GM18511 (cell line): Measurements from ENCODE around the gene MISP3.
"Not testable (repeated sequence)": the region's sequence is repeated elsewhere in the genome, so short reads cannot be mapped to it uniquely, and the experiment has no call there.

Source experiments
- ATAC-seq: cut with Tn5 transposase; IDR thresholded peaks from one replicate; pipeline ENCODE4 v1.9.1; 2021; ENCODE audit warnings: mild to moderate bottlenecking, moderate library complexity; ENCODE audit not compliant: unreplicated experiment

The MISP3 gene

DNA sequence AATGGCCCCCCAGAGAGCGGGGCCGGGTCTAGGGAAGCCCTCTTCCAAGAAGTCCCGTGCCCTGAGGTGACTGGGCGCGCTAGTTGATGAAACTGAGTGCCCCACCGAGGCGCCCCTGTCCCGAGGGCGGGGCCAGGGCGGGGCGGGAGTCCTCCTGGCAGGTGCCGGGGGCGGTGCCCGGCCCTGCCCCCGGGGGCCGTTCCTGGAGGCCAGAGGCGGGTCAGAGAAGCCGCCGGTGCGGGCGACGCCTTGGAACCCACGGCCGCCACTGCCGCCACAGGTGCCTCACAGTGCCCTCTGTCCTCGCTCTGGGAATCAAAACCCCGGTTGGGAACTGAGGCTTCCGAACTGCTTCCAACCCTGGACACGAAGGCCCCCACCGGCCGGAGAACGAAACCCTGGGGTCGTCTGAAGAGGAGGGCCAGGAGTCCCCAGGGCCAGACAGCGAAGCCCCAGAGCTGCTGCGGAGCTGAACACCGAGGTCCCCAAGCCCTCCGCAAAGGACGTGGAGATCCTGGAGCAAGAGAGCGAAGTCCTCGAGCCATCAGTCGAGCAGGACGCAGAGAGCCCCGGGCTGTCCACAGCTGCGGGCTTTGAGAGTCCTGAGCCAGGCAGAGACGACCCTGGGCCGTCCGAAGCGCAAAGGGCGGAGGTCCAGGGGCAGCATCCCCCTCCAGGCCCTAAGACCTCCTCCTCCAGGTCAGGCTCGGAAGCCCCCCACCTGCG lies at the start of gene MISP3:
MISP3 (plus strand) TSS at position 252 of the 726 bp plus-strand sequence. CDS start 524 bp downstream, outside the sequence.
- ATAC-seq: peak; percentile 5

DNA sequence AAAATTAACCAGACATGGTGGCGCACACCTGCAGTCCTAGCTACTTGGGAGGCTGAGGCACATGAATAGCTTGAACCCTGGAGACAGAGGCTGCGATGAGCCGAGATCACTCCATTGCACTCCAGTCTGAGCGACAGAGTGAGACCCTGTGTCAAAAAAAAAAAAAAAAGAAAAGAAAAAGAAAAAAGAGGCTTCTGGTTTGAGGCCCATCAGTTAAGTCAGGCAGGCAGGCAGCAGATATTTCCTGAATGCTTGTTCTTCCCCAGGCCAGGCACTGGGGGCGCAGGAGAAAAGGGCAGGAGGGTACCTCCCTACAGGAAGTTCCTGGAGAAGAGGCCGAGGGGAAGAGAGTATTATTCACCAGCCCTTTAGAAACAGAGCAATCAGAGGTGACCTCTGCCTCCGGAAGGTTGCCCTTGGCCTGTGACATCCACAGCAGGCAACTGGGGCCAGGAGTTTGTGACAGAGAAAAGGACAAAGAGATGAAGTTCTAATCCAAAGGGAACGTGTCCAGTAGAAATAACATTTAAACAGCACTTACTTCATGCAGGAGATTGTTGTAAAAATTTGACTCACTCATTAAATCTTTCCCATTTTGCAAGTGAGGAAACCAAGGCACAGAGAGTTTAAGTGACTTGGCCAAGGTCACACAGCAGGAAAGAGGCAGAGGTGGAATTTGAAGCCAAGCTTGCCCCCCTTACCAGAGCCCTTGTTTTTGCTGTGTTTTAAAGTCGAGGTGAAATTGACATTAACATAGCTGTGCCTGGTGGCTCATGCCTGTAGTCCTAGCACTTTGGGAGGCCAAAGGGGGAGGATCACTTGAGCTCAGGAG lies 49.0 kb upstream of the MISP3 start:
- no peak for ATAC-seq

DNA sequence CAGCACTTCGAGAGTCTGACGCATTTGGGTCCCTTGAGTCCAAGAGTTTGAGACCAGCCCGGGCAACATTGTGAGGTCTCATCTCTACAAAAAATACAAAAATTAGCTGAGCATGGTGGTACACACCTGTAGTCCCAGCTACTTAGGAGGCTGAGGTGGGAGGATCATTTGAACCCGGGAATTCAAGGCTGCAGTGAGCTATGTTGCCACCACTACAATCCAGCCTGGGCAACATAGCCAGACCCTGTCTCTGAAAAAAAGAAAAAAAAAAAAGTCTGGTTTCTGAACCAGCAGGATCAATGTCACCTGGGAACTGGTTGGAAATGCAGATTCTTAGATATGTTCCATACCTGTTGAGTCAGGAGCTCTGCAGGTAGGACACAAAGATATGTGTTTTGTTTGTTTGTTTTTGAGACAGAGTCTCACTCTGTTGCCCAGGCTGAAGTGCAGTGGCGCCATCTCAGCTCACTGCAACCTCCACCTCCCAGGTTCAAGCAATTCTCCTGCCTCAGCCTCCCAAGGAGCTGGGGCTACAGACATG lies 45.9 kb upstream of the MISP3 start:
- ATAC-seq: not testable (repeated sequence)

DNA sequence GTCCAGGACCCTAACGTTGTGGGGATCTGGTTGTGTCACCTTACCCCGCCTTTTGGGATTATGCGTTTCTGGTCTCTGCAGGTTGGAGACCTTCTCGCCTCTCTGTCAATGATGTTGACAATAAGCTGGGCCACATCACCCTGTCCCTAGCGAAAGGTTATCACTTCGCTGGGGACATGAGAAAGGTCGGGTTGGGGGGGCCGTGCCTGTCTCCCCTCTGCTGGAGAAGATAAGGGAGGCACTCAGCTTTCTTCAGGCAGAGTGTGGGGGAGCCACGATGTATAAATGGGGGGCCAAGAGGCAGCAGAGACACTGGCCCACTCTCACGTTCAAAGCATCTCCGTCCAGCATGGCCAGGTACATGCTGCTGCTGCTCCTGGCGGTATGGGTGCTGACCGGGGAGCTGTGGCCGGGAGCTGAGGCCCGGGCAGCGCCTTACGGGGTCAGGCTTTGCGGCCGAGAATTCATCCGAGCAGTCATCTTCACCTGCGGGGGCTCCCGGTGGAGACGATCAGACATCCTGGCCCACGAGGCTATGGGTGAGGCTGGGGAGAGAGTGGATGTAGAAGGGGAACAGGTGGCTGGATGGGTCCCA lies 44.6 kb upstream of the MISP3 start, which contains the start of gene RLN3:
RLN3 (plus strand) TSS at position 293 of the 595 bp plus-strand sequence; CDS start at position 350, 57 bp downstream.
- no peak for ATAC-seq

DNA sequence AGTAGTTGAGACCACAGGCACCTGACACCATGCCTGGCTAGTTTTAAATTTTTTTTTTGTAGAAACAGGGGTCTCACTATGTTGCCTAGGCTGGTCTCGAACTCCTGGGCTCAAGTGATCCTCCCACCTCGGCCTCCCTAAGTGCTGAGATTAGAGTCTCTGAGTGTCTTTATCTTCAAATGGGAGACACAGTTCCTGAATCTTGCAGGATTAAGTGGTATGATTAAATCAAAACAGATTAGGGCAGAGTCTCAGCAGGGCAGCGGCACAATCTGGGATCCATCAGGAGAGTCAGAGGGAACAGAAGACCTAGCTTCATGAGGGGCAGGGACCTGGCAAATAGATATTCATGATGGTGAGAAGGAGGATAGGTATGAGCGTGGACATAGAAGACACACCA lies 43.7 kb upstream of the MISP3 start:
- no peak for ATAC-seq

DNA sequence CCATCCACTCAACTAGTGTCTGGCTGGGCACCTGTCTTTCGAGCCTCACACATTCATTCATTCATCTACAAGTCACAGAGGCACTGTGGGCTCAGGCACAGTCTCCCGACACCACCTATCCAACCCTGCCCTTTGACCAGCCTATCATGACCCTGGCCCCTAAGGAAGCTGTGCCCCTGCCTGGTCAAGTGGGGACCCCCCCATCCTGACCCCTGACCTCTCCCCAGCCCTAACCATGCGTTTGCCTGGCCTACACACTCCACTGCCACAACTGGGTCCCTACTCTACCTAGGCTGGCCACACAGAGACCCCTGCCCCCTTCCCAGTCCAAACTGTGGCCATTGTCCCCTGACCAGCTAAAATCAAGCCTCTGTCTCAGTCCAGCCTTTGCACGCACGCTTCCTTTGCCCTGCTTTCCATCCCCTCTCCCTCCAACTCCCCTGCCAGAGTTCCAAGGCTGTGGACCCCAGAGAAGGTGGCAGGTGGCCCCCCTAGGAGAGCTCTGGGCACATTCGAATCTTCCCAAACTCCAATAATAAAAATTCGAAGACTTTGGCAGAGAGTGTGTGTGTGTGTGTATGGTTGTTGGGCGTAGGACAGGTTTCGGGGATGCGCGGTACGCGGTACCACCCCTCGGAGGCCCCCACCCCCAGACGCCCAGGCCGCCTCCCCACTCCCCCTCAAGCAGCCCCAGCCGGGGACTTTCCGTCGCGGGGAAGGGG lies 41.4 kb upstream of the MISP3 start:
- ATAC-seq: no peak

DNA sequence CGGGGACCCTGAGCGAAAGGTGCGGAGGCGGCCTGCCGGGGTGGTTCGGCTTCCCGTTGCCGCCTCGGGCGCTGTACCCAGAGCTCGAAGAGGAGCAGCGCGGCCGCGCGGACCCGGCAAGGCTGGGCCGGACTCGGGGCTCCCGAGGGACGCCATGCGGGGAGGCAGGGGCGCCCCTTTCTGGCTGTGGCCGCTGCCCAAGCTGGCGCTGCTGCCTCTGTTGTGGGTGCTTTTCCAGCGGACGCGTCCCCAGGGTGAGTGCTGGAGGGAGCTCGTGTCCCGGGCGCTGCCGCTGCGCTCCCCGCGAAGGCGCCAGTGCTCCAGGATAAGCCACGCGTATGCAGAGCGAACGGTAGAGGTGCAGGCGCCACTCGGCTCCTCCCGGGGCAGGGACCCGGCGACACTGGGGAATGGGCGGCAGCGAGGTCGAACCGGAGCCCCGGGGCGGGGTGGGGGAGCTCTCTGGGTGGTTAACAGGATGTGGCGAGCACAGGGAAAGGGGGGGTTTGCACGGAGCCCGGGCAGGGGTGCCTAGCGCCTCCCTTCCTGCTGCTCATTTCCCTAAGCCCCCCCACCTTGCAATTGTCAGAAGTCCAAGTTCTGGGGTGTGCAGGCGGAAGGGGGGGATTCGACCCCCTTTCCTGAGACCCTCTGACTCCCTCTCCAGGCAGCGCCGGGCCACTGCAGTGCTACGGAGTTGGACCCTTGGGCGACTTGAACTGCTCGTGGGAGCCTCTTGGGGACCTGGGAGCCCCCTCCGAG lies 40.7 kb upstream of the MISP3 start, which contains the start of gene IL27RA:
IL27RA (plus strand) TSS at position 44 of the 762 bp plus-strand sequence; CDS start at position 155, 111 bp downstream.
- peak; percentile 77 for ATAC-seq

DNA sequence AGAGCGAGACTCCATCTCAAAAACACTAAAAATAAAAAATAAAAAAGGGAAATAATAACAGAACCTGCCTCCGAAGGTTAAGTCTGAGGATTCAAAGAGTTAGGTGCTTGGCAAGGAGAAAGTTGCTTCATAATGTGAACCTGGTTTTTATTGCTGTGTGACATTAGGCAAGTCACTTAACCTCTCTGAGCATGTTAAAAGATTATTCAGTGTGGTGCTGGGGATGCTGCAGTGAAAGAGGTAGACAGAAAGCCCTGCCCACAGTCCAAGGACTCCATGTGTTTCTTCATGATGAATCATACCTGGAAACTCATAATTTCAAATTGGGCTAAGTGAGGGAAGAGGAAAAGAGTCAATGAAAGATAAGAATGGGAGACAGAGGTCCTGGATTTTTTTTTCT lies 38.6 kb upstream of the MISP3 start:
- ATAC-seq: no peak

DNA sequence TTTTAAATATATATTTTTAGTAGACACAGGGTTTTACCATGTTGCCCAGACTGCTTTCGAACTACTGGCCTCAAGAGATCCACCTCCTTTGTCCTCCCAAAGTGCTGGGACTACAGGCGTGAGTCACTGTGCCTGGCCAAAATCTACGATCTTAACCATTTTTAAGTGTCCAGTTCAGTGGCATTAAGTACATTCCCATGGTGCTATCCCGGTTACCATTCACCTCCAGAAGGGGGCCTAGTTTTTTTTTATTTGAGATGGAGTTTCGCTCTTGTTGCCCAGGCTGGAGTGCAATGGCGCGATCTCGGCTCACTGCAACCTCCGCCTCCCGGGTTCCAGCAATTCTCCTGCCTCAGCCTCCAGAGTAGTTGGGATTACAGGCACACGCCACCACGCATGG lies 37.4 kb upstream of the MISP3 start:
- ATAC-seq: not testable (repeated sequence)

DNA sequence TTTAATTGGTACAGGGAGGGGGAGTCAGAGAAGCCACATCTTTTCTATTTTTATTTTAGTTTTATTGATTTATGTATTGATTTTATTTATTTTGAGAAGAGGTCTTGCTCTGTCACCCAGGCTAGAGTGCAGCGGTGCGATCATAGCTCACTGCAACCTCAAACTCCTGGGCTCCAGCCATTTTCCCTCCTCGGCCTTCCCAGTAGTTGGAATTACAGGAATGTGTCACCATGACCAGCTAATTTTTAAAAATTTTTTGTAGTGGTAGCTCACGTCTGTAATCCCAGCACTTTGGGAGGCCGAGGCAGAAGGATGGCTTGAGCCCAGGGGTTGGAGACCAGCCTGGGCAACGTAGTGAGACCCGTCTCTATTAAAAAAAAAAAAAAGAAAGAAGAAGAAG lies 36.9 kb upstream of the MISP3 start:
- no peak for ATAC-seq

DNA sequence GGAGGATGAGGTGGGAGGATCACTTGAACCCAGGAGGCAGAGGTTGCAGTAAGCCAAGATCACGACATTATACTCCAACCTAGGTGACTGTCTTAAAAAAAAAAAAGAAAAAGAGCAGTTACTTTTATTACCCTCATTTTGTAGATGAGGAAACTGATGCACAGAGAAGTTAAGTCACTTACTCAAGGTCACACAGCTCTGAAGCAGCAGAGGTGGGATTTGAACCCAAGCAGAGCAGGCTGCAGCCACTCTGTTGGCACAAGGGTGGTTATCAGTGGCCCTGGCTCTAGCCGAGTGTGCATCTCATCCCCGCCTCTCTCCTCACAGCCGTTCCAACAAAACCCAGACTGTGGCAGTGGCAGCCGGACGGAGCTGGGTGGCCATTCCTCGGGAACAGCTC lies 33.4 kb upstream of the MISP3 start:
- no peak for ATAC-seq

DNA sequence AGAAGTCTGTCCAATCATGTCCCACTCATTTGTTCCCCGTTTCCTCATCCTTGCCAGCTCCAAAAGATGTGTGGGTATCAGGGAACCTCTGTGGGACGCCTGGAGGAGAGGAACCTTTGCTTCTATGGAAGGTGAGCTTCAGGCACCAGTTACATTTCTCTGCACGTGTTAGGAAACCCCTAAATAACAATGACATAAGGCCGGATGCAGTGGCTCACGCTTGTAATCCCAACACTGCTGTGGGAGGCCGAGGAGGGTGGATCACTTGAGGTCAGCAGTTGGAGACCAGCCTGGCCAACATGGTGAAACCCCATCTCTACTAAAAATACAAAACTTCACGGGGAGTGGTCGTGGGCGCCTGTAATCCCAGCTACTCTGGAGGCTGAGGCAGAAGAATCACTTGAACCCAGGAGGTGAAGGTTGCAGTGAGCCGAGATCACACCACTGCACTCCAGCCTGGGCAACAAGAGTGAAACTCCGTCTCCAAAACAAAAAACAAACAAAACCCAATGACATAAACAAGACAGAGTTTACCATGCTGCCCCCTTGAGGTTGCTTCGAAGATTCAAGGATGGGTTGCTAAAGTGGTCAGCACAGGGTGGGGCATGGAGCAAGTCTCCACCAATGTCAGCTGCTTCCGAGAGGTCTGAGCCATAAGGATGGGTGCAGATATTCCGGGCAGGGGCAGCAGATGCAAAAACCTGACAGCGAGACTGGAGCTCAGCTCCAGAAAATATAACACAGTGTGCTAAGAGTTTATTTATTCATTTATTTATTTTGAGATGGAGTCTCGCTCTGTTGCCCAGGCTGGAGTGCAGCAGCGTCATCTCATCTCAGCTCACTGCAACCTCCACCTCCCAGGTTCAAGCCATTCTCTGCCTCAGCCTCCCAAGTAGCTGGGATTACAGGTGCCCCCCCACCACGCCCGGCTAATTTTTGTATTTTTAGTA lies 29.7 kb upstream of the MISP3 start:
- not testable (repeated sequence) for ATAC-seq

DNA sequence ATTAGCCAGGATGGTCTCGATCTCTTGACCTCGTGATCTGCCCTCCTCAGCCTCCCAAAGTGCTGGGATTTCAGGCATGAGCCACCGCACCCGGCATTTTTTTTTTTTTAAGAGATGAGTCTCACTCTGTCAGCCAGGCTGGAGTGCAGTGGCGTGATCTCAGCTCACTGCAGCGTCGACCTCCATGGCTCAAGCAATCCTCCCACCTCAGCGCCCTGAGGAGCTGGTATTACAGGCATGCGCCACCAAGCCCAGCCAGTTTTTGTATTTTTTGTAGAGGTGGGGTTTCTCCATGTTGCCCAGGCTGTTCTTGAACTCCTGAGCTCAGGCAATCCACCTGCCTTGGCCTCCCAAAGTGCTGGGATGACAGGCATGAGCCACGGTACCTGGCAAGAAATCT lies 24.7 kb upstream of the MISP3 start:
- ATAC-seq: not testable (repeated sequence)

DNA sequence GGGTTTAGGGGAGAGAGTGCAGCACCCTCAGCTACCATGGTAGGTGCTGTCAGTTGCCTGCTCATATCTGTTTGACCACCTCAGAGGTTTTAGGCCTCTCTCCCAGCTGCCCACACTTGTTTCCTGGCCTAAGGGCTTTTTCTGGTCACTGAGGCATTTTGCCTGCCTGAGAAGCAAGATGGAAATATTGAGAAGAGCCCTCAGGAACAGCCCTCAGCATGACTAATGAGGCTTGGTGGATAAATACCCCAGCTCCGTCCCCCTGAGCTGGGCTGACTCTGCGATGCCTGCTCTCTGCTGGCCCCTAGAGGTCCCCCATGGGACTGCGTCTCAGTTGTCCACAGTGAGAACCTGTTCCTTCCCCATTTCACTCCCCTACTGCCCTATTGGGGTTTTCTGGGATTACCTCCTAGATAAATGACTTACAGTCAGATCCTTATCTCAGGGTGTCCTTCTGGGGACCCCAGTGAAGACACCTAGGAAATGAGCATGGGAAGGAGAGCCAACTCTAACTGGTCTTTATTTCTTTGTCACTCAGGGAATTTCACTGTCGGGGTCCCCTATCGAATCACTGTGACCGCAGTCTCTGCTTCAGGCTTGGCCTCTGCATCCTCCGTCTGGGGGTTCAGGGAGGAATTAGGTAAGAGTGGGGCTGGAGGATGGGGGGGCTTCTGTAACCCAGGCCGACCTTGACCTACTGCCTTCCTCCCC lies 24.0 kb upstream of the MISP3 start:
- no peak for ATAC-seq

DNA sequence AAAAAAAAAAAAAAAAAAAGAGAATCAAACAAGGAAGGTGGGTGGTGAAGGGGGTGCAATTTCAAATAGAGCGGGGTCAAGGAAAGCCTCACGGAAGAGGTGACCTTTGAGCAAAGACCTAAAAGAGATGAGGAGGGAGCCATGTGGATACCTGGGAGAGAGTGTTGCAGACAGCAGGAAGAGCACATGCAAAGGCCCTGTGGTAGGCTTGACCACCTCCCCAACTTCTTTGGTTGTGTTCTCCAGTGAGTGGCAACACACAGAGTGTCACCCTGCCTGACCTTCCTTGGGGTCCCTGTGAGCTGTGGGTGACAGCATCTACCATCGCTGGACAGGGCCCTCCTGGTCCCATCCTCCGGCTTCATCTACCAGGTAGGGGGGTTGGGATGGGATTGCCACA lies 22.1 kb upstream of the MISP3 start:
- ATAC-seq: no peak

DNA sequence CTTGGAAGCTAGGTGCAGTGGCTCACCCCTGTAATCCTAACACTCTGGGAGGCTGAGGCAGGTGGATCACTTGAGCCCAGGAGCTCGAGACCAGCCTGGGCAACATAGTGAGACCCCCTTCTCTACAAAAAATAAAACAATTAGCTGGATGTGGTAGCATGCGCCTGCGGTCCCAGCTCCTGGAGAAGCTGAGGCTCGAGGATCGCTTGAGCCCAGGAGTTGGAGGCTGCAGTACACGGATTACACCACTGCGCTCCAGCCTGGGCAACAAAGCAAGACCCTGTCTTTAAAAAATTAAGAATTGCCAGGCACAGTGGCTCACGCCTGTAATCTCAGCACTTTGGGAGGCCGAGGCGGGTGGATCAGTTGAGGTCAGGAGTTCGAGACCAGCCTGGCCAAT lies 21.6 kb upstream of the MISP3 start:
- not testable (repeated sequence) for ATAC-seq

DNA sequence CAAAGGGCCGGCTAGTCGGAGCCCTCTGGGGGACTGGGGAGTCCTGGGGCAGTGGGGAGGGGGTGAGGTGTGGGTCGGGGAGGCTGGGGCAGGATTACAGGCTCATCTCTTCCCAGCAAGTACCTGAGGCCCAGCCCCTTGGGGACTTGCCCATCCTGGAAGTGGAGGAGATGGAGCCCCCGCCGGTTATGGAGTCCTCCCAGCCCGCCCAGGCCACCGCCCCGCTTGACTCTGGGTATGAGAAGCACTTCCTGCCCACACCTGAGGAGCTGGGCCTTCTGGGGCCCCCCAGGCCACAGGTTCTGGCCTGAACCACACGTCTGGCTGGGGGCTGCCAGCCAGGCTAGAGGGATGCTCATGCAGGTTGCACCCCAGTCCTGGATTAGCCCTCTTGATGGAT lies 20.6 kb upstream of the MISP3 start:
- ATAC-seq: no peak

DNA sequence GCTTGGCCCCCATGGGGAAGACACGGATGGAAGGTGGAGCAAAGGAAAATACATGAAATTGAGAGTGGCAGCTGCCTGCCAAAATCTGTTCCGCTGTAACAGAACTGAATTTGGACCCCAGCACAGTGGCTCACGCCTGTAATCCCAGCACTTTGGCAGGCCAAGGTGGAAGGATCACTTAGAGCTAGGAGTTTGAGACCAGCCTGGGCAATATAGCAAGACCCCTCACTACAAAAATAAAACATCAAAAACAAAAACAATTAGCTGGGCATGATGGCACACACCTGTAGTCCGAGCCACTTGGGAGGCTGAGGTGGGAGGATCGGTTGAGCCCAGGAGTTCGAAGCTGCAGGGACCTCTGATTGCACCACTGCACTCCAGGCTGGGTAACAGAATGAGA lies 20.1 kb upstream of the MISP3 start:
- no peak for ATAC-seq
